Measurements from ENCODE around the gene DGCR2. TPM values are rescaled to one million over a fixed set of nuclear protein-coding genes. Genes with fewer than 3 reads are reported as not detected.

Gene DGCR2
- total RNA-seq, 2 donors from 2014 or later = 43.8 to 89.3 TPM

GRCh38 chr22:19096555-19096954, 25.7 kb downstream of the DGCR2 start:
- no peaks in the 10 kb centered on the region for H3K27me3 ChIP-seq
- DNase-seq (no peak), ATAC-seq (no peak)
- H3K4me3 ChIP-seq = no peak overlapping the region
- peaks cover 38% of the 10 kb centered on the region for H3K4me1 ChIP-seq
- intact Hi-C loops (cut with DNase I) = no loop called here
- H3K27ac ChIP-seq = peak overlapping the region in 3 of 4 donors; percentile 66 to 82 (median 80)
- no peaks in the 10 kb centered on the region for H3K36me3 ChIP-seq (replicated peaks in 1 of 2; ENCODE audit: insufficient read depth in 1 of 2, low read depth in 2 of 2)
- TF ChIP-seq, protein P1, sequence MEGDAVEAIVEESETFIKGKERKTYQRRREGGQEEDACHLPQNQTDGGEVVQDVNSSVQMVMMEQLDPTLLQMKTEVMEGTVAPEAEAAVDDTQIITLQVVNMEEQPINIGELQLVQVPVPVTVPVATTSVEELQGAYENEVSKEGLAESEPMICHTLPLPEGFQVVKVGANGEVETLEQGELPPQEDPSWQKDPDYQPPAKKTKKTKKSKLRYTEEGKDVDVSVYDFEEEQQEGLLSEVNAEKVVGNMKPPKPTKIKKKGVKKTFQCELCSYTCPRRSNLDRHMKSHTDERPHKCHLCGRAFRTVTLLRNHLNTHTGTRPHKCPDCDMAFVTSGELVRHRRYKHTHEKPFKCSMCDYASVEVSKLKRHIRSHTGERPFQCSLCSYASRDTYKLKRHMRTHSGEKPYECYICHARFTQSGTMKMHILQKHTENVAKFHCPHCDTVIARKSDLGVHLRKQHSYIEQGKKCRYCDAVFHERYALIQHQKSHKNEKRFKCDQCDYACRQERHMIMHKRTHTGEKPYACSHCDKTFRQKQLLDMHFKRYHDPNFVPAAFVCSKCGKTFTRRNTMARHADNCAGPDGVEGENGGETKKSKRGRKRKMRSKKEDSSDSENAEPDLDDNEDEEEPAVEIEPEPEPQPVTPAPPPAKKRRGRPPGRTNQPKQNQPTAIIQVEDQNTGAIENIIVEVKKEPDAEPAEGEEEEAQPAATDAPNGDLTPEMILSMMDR (IDR thresholded peaks at IDR 0.05) = no peak
- no peak for TF ChIP-seq POLR2A (IDR thresholded peaks at IDR 0.05)
- 93 to 100% methylated on average over 1 of the region's 1 CpG for WGBS, 2 donors
- no peaks in the 10 kb centered on the region for H3K9me3 ChIP-seq

- intact Hi-C loops (cut with DNase I) = no loop called here
- ATAC-seq (no peak), DNase-seq (no peak)
- peaks cover 24% of the 10 kb centered on the region for H3K4me1 ChIP-seq
- no peak for TF ChIP-seq POLR2A (IDR thresholded peaks at IDR 0.05)
- TF ChIP-seq, protein P1 (IDR thresholded peaks at IDR 0.05) = no peak
- no peaks in the 10 kb centered on the region for H3K9me3 ChIP-seq
- 93 to 95% methylated on average over 4 of the region's 4 CpGs for WGBS, 2 donors
- no peaks in the 10 kb centered on the region for H3K27me3 ChIP-seq
- H3K27ac ChIP-seq = no peak overlapping the region
- H3K36me3 ChIP-seq (replicated peaks in 1 of 2; ENCODE audit: insufficient read depth in 1 of 2, low read depth in 2 of 2) = no peaks in the 10 kb centered on the region
- H3K4me3 ChIP-seq = no peak overlapping the region
Measured at GRCh38 chr22:19094393-19094997, 27.7 kb downstream of the DGCR2 start.

DNA sequence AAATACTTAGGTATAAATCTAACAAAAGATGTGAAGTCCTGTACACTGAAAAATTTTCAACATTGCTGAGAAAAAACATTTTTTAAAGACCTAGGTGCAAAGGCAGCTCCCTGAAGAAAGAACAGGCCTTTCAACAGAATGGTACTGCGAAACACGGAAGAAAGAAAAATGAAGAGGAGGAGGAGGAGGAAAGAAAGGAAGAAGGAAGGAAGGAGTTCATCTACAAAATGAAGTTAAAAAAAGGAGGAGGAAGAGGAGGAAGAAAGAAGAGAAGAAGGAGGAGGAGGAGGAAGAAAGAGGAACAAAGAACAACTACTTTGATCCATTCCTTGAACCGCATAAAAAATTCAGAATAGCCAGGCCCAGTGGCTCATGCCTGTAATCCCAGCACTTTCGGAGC, 29.5 kb downstream of the DGCR2 start:
- Histone ChIP-seq H3K4me1 (peaks cover 6% of the 10 kb centered on the region), H3K27me3 (no peaks in the 10 kb centered on the region), H3K36me3 (replicated peaks in 1 of 2; ENCODE audit: insufficient read depth in 1 of 2, low read depth in 2 of 2) (no peaks in the 10 kb centered on the region), H3K27ac (no peak overlapping the region), H3K4me3 (no peak overlapping the region), H3K9me3 (no peaks in the 10 kb centered on the region)
- intact Hi-C loops (cut with DNase I) = no loop called here
- TF ChIP-seq POLR2A (IDR thresholded peaks at IDR 0.05) = no peak
- TF ChIP-seq, protein P1 (IDR thresholded peaks at IDR 0.05) = no peak
- 82 to 93% methylated on average over 2 to 4 of the region's 4 CpGs for WGBS, 2 donors
- DNase-seq = no peak
- ATAC-seq = no peak

DNA sequence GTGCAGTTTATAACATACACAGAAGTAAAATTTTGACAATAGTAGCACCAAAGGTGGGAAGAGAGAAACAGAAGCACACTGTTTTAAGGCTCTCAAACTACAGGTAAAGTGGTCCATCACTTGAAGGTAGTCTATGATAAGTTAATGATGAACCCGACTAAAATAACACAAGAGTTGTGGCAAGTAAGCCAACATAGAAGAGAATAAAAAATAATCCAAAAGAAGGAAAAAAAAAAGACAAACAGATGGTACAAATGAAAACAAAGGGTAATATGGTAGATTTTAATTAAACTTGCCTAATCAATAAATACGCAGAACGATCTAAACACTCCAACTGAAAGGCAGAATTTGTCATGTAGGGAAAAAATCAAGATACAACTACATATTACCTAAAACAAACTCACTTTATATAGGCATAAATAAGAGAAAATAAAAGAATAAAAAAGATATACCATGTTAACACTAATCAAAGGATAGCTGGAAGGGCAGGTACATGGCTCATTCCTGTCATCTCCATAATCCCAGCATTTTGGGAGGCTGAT, 31.6 kb downstream of the DGCR2 start:
- 49 to 77% methylated on average over 3 of the region's 3 CpGs for WGBS, 2 donors
- DNase-seq (no peak), ATAC-seq (no peak)
- intact Hi-C loops (cut with DNase I) = no loop called here
- H3K4me3 ChIP-seq = no peak overlapping the region
- TF ChIP-seq POLR2A (IDR thresholded peaks at IDR 0.05) = no peak
- TF ChIP-seq, protein P1 (IDR thresholded peaks at IDR 0.05) = no peak
- H3K27me3 ChIP-seq = no peaks in the 10 kb centered on the region
- no peaks in the 10 kb centered on the region for H3K36me3 ChIP-seq (replicated peaks in 1 of 2; ENCODE audit: insufficient read depth in 1 of 2, low read depth in 2 of 2)
- no peaks in the 10 kb centered on the region for H3K9me3 ChIP-seq
- no peak overlapping the region for H3K27ac ChIP-seq
- H3K4me1 ChIP-seq = peaks cover 13% of the 10 kb centered on the region

GRCh38 chr22:19090183-19090582, 32.0 kb downstream of the DGCR2 start:
- TF ChIP-seq POLR2A (IDR thresholded peaks at IDR 0.05) = no peak
- H3K4me1 ChIP-seq = peaks cover 17% of the 10 kb centered on the region
- DNase-seq (no peak), ATAC-seq (no peak)
- no peaks in the 10 kb centered on the region for H3K9me3 ChIP-seq
- WGBS, 2 donors = 68 to 80% methylated on average over 2 of the region's 2 CpGs
- H3K27me3 ChIP-seq = no peaks in the 10 kb centered on the region
- H3K27ac ChIP-seq = no peak overlapping the region
- no peaks in the 10 kb centered on the region for H3K36me3 ChIP-seq (replicated peaks in 1 of 2; ENCODE audit: insufficient read depth in 1 of 2, low read depth in 2 of 2)
- H3K4me3 ChIP-seq = no peak overlapping the region
- intact Hi-C loops (cut with DNase I) = no loop called here

All from body of pancreas (tissue), 4 donors.